ENCODE results near the gene MADCAM1. TPM values are rescaled to one million over a fixed set of nuclear protein-coding genes. Genes with fewer than 3 reads are reported as not detected.

MADCAM1 gene
- total RNA-seq, 2 donors from 2014 or later = 0.33 TPM; not detected in 1

GRCh38 chr19:498511-498891 is 2.2 kb downstream of the MADCAM1 start:
- no peaks in the 10 kb centered on the region for H3K9me3 Mint-ChIP-seq
- H3K27ac Mint-ChIP-seq = no peak overlapping the region
- DNase-seq (ENCODE audit: low spot score) (no peak), ATAC-seq (no peak)
- peaks cover 5% of the 10 kb centered on the region for H3K36me3 Mint-ChIP-seq
- H3K27me3 Mint-ChIP-seq = peaks cover 8 to 11% of the 10 kb centered on the region in 2 donors
- no peak overlapping the region for H3K4me3 Mint-ChIP-seq
- H3K4me1 Mint-ChIP-seq (ENCODE audit: low read depth in 2 of 2) = peaks cover 5 to 19% of the 10 kb centered on the region in 2 donors

- no peak for ATAC-seq
- DNase-seq (ENCODE audit: low spot score) = no peak
- Mint-ChIP-seq H3K36me3 (no peaks in the 10 kb centered on the region), H3K4me3 (no peak overlapping the region), H3K9me3 (no peaks in the 10 kb centered on the region), H3K27me3 (peaks cover 8 to 11% of the 10 kb centered on the region in 2 donors), H3K4me1 (ENCODE audit: low read depth in 2 of 2) (peaks cover 0 to 15% of the 10 kb centered on the region in 2 donors), H3K27ac (no peak overlapping the region)
These were observed 2.8 kb downstream of the MADCAM1 start for GRCh38 chr19:498977-499623.

GRCh38 chr19:501646-502045 is 5.4 kb downstream of the MADCAM1 start:
- peaks cover 8 to 11% of the 10 kb centered on the region in 2 donors for H3K27me3 Mint-ChIP-seq

GRCh38 chr19:504616-505015 is 8.3 kb downstream of the MADCAM1 start:
- Mint-ChIP-seq H3K4me1 (ENCODE audit: low read depth in 2 of 2) (peaks cover 18 to 26% of the 10 kb centered on the region in 2 donors), H3K9me3 (no peaks in the 10 kb centered on the region), H3K27ac (no peak overlapping the region), H3K27me3 (peaks cover 0 to 1% of the 10 kb centered on the region in 2 donors), H3K36me3 (no peaks in the 10 kb centered on the region), H3K4me3 (no peak overlapping the region)
- no peak for DNase-seq (ENCODE audit: low spot score)
- ATAC-seq = no peak

More at GRCh38 chr19:501646-502045, 5.4 kb downstream of the MADCAM1 start:
- H3K4me1 Mint-ChIP-seq (ENCODE audit: low read depth in 2 of 2) = peaks cover 5 to 23% of the 10 kb centered on the region in 2 donors
- H3K36me3 Mint-ChIP-seq = no peaks in the 10 kb centered on the region
- ATAC-seq = no peak
- no peak overlapping the region for H3K4me3 Mint-ChIP-seq
- H3K9me3 Mint-ChIP-seq = no peaks in the 10 kb centered on the region
- no peak overlapping the region for H3K27ac Mint-ChIP-seq
- DNase-seq (ENCODE audit: low spot score) = no peak

- DNase-seq (ENCODE audit: low spot score) (peak; percentile 96), ATAC-seq (peak; percentile 85 to 89)
- peak overlapping the region; percentile 93 for H3K4me3 Mint-ChIP-seq
- H3K27me3 Mint-ChIP-seq = no peaks in the 10 kb centered on the region
- H3K9me3 Mint-ChIP-seq = no peaks in the 10 kb centered on the region
- H3K4me1 Mint-ChIP-seq (ENCODE audit: low read depth in 2 of 2) = peaks cover 31 to 39% of the 10 kb centered on the region in 2 donors
- peak overlapping the region; percentile 98 to 99 for H3K27ac Mint-ChIP-seq
- no peaks in the 10 kb centered on the region for H3K36me3 Mint-ChIP-seq
These were observed 10.4 kb downstream of the MADCAM1 start for GRCh38 chr19:506404-507285.

- peaks cover 32 to 39% of the 10 kb centered on the region in 2 donors for H3K4me1 Mint-ChIP-seq (ENCODE audit: low read depth in 2 of 2)
- no peaks in the 10 kb centered on the region for H3K36me3 Mint-ChIP-seq
- H3K9me3 Mint-ChIP-seq = no peaks in the 10 kb centered on the region
- H3K27ac Mint-ChIP-seq = peak within 1 kb of the TSS; percentile 98 to 99
- H3K27me3 Mint-ChIP-seq = no peaks in the 10 kb centered on the region
- ATAC-seq (peak; percentile 75 to 84), DNase-seq (ENCODE audit: low spot score) (peak; percentile 88)
- peak within 1 kb of the TSS; percentile 93 for H3K4me3 Mint-ChIP-seq
These were observed 11.3 kb downstream of the MADCAM1 start, which contains the start of gene TPGS1 for GRCh38 chr19:507286-508203. Gene TPGS1, plus strand, starts transcription at chr19:507497. Its CDS starts 10 bp downstream, at chr19:507507.

GRCh38 chr19:508204-509150 is 12.2 kb downstream of the MADCAM1 start:
- peaks cover 32 to 37% of the 10 kb centered on the region in 2 donors for H3K4me1 Mint-ChIP-seq (ENCODE audit: low read depth in 2 of 2)
- no peaks in the 10 kb centered on the region for H3K9me3 Mint-ChIP-seq
- peak overlapping the region; percentile 93 for H3K4me3 Mint-ChIP-seq
- no peaks in the 10 kb centered on the region for H3K27me3 Mint-ChIP-seq
- H3K27ac Mint-ChIP-seq = peak overlapping the region; percentile 98 to 99
- no peaks in the 10 kb centered on the region for H3K36me3 Mint-ChIP-seq
- DNase-seq (ENCODE audit: low spot score) (no peak), ATAC-seq (no peak)

GRCh38 chr19:510606-511100 is 14.4 kb downstream of the MADCAM1 start:
- DNase-seq (ENCODE audit: low spot score) (peak; percentile 93), ATAC-seq (peak; percentile 66 to 69)
- H3K4me1 Mint-ChIP-seq (ENCODE audit: low read depth in 2 of 2) = peaks cover 27 to 36% of the 10 kb centered on the region in 2 donors
- H3K9me3 Mint-ChIP-seq = no peaks in the 10 kb centered on the region
- no peaks in the 10 kb centered on the region for H3K36me3 Mint-ChIP-seq
- peak overlapping the region; percentile 92 to 94 for H3K27ac Mint-ChIP-seq
- H3K4me3 Mint-ChIP-seq = peak overlapping the region; percentile 86
- no peaks in the 10 kb centered on the region for H3K27me3 Mint-ChIP-seq

- H3K27me3 Mint-ChIP-seq = no peaks in the 10 kb centered on the region
- H3K36me3 Mint-ChIP-seq = no peaks in the 10 kb centered on the region
- no peaks in the 10 kb centered on the region for H3K9me3 Mint-ChIP-seq
- peak overlapping the region; percentile 92 to 94 for H3K27ac Mint-ChIP-seq
- H3K4me3 Mint-ChIP-seq = peak overlapping the region; percentile 86
- ATAC-seq = peak; percentile 38 to 47
- peaks cover 26 to 38% of the 10 kb centered on the region in 2 donors for H3K4me1 Mint-ChIP-seq (ENCODE audit: low read depth in 2 of 2)
- DNase-seq (ENCODE audit: low spot score) = peak; percentile 81
These were observed 15.0 kb downstream of the MADCAM1 start for GRCh38 chr19:511101-511851.

GRCh38 chr19:512547-513365 is 16.5 kb downstream of the MADCAM1 start:
- DNase-seq (ENCODE audit: low spot score) (no peak), ATAC-seq (no peak)
- Mint-ChIP-seq H3K4me3 (no peak overlapping the region), H3K9me3 (no peaks in the 10 kb centered on the region), H3K4me1 (ENCODE audit: low read depth in 2 of 2) (peaks cover 31 to 39% of the 10 kb centered on the region in 2 donors), H3K27ac (no peak overlapping the region), H3K27me3 (no peaks in the 10 kb centered on the region), H3K36me3 (no peaks in the 10 kb centered on the region)

Measured in natural killer cell treated with Interleukin-12 subunit alpha and Interleukin-12 subunit beta and Interleukin-15 and Interleukin-18, amount 100 ng/mL, for 72 hours (primary cell).